Measurements from ENCODE around the gene TCFL5. TPM values are rescaled to one million over a fixed set of nuclear protein-coding genes. Genes with fewer than 3 reads are reported as not detected.

TCFL5 gene
- total RNA-seq, 2 donors from 2014 or later, result 3.4 to 3.7 TPM

DNA sequence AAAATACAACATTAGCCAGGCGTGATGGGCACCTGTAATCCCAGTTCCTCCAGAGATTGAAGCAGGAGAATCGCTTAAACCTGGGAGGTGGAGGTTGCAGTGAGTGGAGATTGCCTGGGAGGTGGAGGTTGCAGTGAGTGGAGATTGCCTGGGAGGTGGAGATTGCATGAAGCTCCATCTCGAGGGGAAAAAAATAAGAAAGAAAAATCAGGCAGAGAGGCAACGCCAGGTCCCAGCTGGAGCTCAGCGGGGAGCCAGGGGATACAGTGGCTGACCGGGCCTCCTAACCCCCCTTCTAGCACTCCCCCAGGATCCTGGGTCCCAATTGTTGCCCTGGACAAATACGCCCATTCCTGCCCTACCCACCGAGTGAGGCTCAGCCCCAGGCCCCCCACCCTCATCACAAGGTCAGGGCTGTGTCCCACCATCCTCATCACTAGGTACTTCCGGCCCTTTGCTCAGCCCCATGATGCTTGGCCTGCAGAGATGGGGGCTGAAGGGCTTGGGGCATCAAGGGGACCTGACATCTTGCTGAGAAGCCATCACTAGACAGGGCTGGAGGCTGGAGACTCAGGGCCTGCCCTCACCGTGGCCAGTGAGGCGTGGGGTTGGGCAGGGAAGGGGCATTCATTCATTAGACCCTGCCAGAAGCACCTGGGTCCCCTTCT, 55.1 kb downstream of the TCFL5 start:
- Mint-ChIP-seq H3K4me1 (no peaks in the 10 kb centered on the region), H3K27ac (peak overlapping the region; percentile 80), H3K4me3 (peak overlapping the region; percentile 78), H3K27me3 (no peaks in the 10 kb centered on the region), H3K36me3 (ENCODE audit: low read depth) (peaks cover 62% of the 10 kb centered on the region), H3K9me3 (no peaks in the 10 kb centered on the region)
- ATAC-seq (replicated peaks), result no peak

- peak; percentile 4 for ATAC-seq (replicated peaks)
Measured at GRCh38 chr20:62805711-62806382, 55.8 kb downstream of the TCFL5 start.

DNA sequence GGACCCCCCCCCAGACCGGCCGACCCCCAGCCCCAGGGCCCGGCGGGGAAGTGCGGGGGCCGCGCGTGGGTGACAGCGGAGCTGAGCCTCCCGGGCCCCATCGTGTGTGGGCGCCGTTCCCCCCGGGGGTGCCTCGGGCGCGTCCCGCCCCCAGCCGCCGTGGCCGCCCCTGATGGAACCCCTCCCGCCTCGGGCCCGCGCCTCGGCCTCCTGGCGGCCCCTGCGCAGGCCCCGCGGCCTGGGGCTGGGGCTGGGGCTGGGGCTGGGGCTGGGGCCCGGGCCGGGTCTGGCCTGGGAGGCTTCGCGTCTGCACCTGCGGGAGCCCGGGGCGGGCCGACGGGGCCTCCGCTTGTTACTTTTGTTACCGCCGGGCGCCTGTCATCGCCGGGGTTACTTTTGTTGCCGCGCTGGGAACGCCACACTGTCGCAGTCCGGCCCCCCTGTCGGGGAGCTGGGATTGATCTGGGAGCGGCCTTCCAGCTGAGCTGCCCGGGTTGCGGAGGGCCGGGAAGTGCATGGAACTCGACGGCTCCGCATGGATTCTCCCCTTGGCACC, 56.4 kb downstream of the TCFL5 start:
- Mint-ChIP-seq H3K9me3 (no peaks in the 10 kb centered on the region), H3K27me3 (no peaks in the 10 kb centered on the region), H3K4me3 (peak overlapping the region; percentile 79), H3K4me1 (no peaks in the 10 kb centered on the region), H3K27ac (peak overlapping the region; percentile 80), H3K36me3 (ENCODE audit: low read depth) (peaks cover 57% of the 10 kb centered on the region)
- peak; percentile 48 for ATAC-seq (replicated peaks)

More at GRCh38 chr20:62805711-62806382, 55.8 kb downstream of the TCFL5 start:
- Mint-ChIP-seq H3K4me1 (no peaks in the 10 kb centered on the region), H3K4me3 (peak overlapping the region; percentile 78), H3K9me3 (no peaks in the 10 kb centered on the region), H3K27ac (peak overlapping the region; percentile 80), H3K27me3 (no peaks in the 10 kb centered on the region), H3K36me3 (ENCODE audit: low read depth) (peaks cover 61% of the 10 kb centered on the region)

- H3K27me3 Mint-ChIP-seq, result no peaks in the 10 kb centered on the region
Measured at GRCh38 chr20:62804627-62805154, 56.9 kb downstream of the TCFL5 start, which contains the start of gene OGFR. Gene OGFR (plus strand): TSS chr20:62804835. CDS start chr20:62804860, 25 bp downstream.

DNA sequence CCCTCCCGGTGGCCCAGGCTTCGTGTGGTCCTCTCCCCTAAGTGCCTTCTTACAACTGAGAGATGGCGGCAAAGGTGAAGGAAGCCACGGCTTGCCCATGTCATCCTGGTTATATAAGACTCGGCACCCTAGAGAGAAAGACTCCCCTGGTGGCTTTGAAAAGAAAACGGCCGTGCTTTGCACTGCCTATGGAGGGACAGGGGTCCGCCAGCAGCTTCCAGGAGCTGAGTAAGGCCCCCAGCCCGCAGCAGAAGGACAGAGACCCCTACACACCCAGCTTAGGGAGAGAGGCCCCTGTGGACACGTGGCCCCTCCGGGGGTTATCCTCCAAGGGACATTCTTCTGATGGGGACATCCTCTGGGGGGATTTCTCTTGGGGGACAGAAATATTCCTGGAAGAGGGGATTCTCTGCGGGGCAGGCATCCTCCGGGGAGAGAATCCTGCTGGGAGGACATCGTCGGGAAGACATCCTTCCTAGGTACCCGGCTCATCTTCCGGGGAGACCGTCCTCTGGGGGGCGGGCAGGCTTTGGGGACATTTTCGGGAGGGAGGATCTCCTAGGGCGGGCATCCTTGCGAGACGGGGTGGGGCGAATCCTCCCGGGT, 57.5 kb downstream of the TCFL5 start:
- Mint-ChIP-seq H3K4me1 (no peaks in the 10 kb centered on the region), H3K36me3 (ENCODE audit: low read depth) (peaks cover 57% of the 10 kb centered on the region), H3K27me3 (no peaks in the 10 kb centered on the region), H3K4me3 (peak overlapping the region; percentile 79), H3K9me3 (no peaks in the 10 kb centered on the region), H3K27ac (peak overlapping the region; percentile 89)
- ATAC-seq (replicated peaks), result peak; percentile 11

More at GRCh38 chr20:62804627-62805154, 56.9 kb downstream of the TCFL5 start, which contains the start of gene OGFR:
- ATAC-seq (replicated peaks), result peak; percentile 59
- H3K4me1 Mint-ChIP-seq, result no peaks in the 10 kb centered on the region
- H3K36me3 Mint-ChIP-seq (ENCODE audit: low read depth), result peaks cover 57% of the 10 kb centered on the region
- peak within 1 kb of the TSS; percentile 79 for H3K4me3 Mint-ChIP-seq
- peak within 1 kb of the TSS; percentile 89 for H3K27ac Mint-ChIP-seq
- H3K9me3 Mint-ChIP-seq, result no peaks in the 10 kb centered on the region

- no peak for ATAC-seq (replicated peaks)
- H3K9me3 Mint-ChIP-seq, result no peaks in the 10 kb centered on the region
- no peaks in the 10 kb centered on the region for H3K27me3 Mint-ChIP-seq
- no peak overlapping the region for H3K27ac Mint-ChIP-seq
- H3K36me3 Mint-ChIP-seq (ENCODE audit: low read depth), result peaks cover 58% of the 10 kb centered on the region
- peaks cover 8% of the 10 kb centered on the region for H3K4me1 Mint-ChIP-seq
- no peak overlapping the region for H3K4me3 Mint-ChIP-seq
Measured at GRCh38 chr20:62802026-62802712, 59.5 kb downstream of the TCFL5 start.

DNA sequence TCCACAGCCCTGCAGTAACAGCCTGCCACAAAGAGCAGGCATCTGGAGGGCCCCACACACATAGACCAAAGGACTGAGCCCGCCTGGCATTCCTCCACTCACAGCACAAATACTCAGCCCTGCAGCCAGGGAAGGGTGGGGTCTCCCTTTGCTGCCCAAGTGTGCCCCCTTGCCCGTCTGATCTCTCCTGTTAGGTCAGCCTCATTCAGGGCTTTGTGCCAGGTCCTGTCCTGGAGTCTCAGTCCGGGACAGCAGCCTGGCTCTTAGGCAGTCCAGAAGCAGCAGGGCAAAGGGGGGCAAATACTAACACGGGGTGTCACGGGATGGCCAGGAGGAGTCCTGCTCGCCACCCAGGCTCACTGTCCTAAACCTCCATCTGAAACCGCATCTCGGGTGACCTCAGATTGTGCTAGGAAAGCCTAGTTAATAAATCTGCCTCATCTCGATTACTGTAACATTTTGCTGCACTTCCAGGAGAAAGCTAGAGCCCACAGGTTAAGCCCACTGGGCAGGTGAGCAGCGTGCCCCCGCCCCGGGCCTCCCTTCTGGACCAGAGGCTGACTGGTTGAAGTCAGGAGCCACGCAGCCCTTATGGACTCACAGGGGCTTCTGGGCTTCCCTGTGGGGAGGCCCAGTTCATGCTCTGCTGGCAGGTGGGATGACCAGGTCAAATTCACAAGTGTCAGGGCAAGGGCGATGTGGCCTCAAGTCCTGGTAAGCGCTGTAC, 60.2 kb downstream of the TCFL5 start:
- no peaks in the 10 kb centered on the region for H3K27me3 Mint-ChIP-seq
- H3K4me1 Mint-ChIP-seq, result peaks cover 8% of the 10 kb centered on the region
- no peaks in the 10 kb centered on the region for H3K9me3 Mint-ChIP-seq
- H3K36me3 Mint-ChIP-seq (ENCODE audit: low read depth), result peaks cover 55% of the 10 kb centered on the region
- no peak overlapping the region for H3K27ac Mint-ChIP-seq
- no peak for ATAC-seq (replicated peaks)
- no peak overlapping the region for H3K4me3 Mint-ChIP-seq

GRCh38 chr20:62800314-62801259, 61.0 kb downstream of the TCFL5 start:
- H3K36me3 Mint-ChIP-seq (ENCODE audit: low read depth), result peaks cover 49% of the 10 kb centered on the region
- no peak overlapping the region for H3K4me3 Mint-ChIP-seq
- H3K4me1 Mint-ChIP-seq, result peaks cover 8% of the 10 kb centered on the region
- no peak overlapping the region for H3K27ac Mint-ChIP-seq
- no peaks in the 10 kb centered on the region for H3K9me3 Mint-ChIP-seq
- ATAC-seq (replicated peaks), result no peak
- H3K27me3 Mint-ChIP-seq, result no peaks in the 10 kb centered on the region

GRCh38 chr20:62799873-62800272, 61.7 kb downstream of the TCFL5 start:
- Mint-ChIP-seq H3K4me1 (peaks cover 8% of the 10 kb centered on the region), H3K4me3 (no peak overlapping the region), H3K9me3 (no peaks in the 10 kb centered on the region), H3K27me3 (no peaks in the 10 kb centered on the region), H3K36me3 (ENCODE audit: low read depth) (peaks cover 49% of the 10 kb centered on the region), H3K27ac (no peak overlapping the region)
- ATAC-seq (replicated peaks), result no peak

- no peaks in the 10 kb centered on the region for H3K9me3 Mint-ChIP-seq
- H3K27ac Mint-ChIP-seq, result no peak overlapping the region
- peaks cover 49% of the 10 kb centered on the region for H3K36me3 Mint-ChIP-seq (ENCODE audit: low read depth)
- H3K4me1 Mint-ChIP-seq, result peaks cover 8% of the 10 kb centered on the region
- no peak overlapping the region for H3K4me3 Mint-ChIP-seq
- no peak for ATAC-seq (replicated peaks)
- no peaks in the 10 kb centered on the region for H3K27me3 Mint-ChIP-seq
Measured at GRCh38 chr20:62799459-62799858, 62.2 kb downstream of the TCFL5 start.

- Mint-ChIP-seq H3K27ac (no peak overlapping the region), H3K4me3 (no peak overlapping the region), H3K4me1 (peaks cover 8% of the 10 kb centered on the region), H3K9me3 (no peaks in the 10 kb centered on the region), H3K27me3 (no peaks in the 10 kb centered on the region), H3K36me3 (ENCODE audit: low read depth) (peaks cover 44% of the 10 kb centered on the region)
- ATAC-seq (replicated peaks), result no peak
Measured at GRCh38 chr20:62799036-62799435, 62.6 kb downstream of the TCFL5 start.

DNA sequence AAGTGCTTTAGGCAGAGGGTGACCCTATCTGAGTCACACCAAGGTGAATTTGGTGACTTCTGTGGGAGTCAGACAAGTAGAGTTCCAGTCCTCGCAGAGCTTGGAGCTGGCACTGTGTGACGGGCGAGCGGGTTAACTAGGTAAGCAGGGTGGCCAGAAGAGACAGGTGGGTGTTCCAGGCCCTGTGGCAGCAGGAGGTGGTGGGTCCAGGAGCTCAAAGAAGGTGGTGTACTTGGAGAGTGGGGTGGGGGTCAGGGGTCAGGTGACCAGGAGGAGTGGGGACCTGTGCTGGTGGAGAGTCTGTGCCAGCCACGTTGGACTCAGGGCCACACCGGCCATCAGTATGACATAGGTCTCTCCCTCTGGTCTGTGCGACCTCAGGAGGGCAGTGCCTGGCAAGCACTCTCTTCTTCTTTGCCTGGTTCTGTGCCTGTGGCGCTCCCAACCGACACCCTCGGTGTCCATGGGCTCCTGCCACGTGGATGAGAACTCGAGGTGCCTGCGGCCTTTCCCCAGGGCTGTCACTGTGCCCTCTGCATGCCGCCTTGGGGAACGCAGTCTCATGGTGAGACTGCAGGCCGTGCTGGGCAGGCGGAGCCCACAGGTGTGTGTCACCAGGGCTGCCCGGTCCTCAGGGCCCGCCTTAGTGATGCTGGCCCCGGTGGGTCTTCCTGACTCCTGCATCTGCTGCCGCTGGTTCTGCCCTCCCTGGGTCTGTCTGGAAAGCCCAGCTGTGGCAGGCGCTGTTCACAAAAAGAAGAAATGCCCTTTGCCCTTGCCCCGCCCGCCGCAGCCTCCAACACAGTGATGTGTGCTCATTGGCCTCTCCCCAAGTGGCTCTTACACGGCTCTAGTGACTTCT, 63.7 kb downstream of the TCFL5 start:
- peak overlapping the region; percentile 74 for H3K4me3 Mint-ChIP-seq
- ATAC-seq (replicated peaks), result no peak
- peak overlapping the region; percentile 67 for H3K27ac Mint-ChIP-seq
- no peaks in the 10 kb centered on the region for H3K9me3 Mint-ChIP-seq
- peaks cover 8% of the 10 kb centered on the region for H3K4me1 Mint-ChIP-seq
- no peaks in the 10 kb centered on the region for H3K27me3 Mint-ChIP-seq
- peaks cover 41% of the 10 kb centered on the region for H3K36me3 Mint-ChIP-seq (ENCODE audit: low read depth)

Measured in activated T-helper 17 cell treated with anti-CD3 and anti-CD28 coated beads, Interleukin-2, amount 50 U/mL, for 72 hours (primary cell).